ENCODE results near the gene HOXC6. TPM values are rescaled to one million over a fixed set of nuclear protein-coding genes. Genes with fewer than 3 reads are reported as not detected.
A peak's percentile ranks its signal among the peaks of the same experiment; 100 is the strongest.

Gene HOXC6
- total and polyA plus RNA-seq, 9 of the 15 experiments (the other 6 are each of a cell fraction or from before 2014, with no cell fraction given): 0.06 to 4.0 (median 1.4) TPM

GRCh38 chr12:54005531-54005852 lies 22.7 kb upstream of the HOXC6 start:
- H3K27me3 ChIP-seq (ENCODE audit: control insufficient read depth in 2 of 2, insufficient read depth in 2 of 2, low read length in 2 of 2): no peaks in the 10 kb centered on the region
- POLR2A ChIA-PET: interaction anchor here (0.7 to 1.9 kb wide), 5 partner anchors 18 to 421 kb away, joined by 3 to 8 read pairs (median 4); no protein-coding TSS in a partner anchor
- H3K9ac ChIP-seq (ENCODE audit: insufficient read depth in 1 of 2, low read depth in 2 of 2, low read length in 2 of 2): no peak overlapping the region

More at GRCh38 chr12:54005531-54005852, 22.7 kb upstream of the HOXC6 start:
- intact Hi-C loops (cut with micrococcal nuclease) (loop anchor here (2.0 kb wide), 1 partner anchor 21 kb away; the partner anchor contains the start of gene HOXC10), in situ Hi-C loops (cut with MboI) (no loop called here)
- Histone ChIP-seq H3K27ac (ENCODE audit: extremely low read depth, low read depth, low read length) (no peak overlapping the region), H3K9me1 (ENCODE audit: control insufficient read depth, insufficient read depth, low read length) (no peaks in the 10 kb centered on the region), H4K20me1 (replicated peaks; ENCODE audit: control insufficient read depth, insufficient read depth, low read length) (no peaks in the 10 kb centered on the region; the same call in 1 of the 2 replicates), H3K4me2 (ENCODE audit: insufficient read depth, low read length) (no peak overlapping the region), H3K36me3 (ENCODE audit: control insufficient read depth, insufficient read depth, low read length) (no peaks in the 10 kb centered on the region), H3K9me3 (replicated peaks; ENCODE audit: control insufficient read depth, insufficient read depth, low read depth, low read length) (no peaks in the 10 kb centered on the region), H3K4me1 (replicated peaks in 1 of 2; ENCODE audit: control insufficient read depth in 2 of 2, insufficient read depth in 2 of 2, low read length in 2 of 2) (peaks cover 24 to 47% of the 10 kb centered on the region in 2 experiments), H3K4me3 (no peak overlapping the region), H3K79me2 (ENCODE audit: control insufficient read depth, insufficient read depth, low read length) (peaks cover 8% of the 10 kb centered on the region), H2AFZ (ENCODE audit: low read depth, low read length) (no peak overlapping the region)
- no peak for ATAC-seq
- BruUV-seq (replicated peaks): no TSS peak
- WGBS (ENCODE audit: insufficient coverage, low coverage, missing lambda C conversion rate): 56% methylated on average over 26 of the region's 26 CpGs
- TF ChIP-seq FOXA3 (CRISPR knock-in tag; conservative IDR thresholded peaks at IDR 0.05 in 1 of 2, IDR thresholded peaks at IDR 0.05 in 1 of 2) (no peak), HSF4 (CRISPR knock-in tag; IDR thresholded peaks at IDR 0.05; ENCODE audit: borderline replicate concordance) (no peak), NRF1 (conservative IDR thresholded peaks at IDR 0.05 in 1 of 2, IDR thresholded peaks at IDR 0.05 in 1 of 2) (peak; percentile 11 to 14; a peak in 1 of 4 replicates), SMC3 (conservative IDR thresholded peaks at IDR 0.05; ENCODE audit: insufficient read depth, low read depth, low read length) (no peak), CCNT2 (IDR thresholded peaks at IDR 0.05; ENCODE audit: borderline replicate concordance, extremely low read depth, insufficient read length, low read depth, low read length) (no peak), NFXL1 (CRISPR knock-in tag; IDR thresholded peaks at IDR 0.05) (no peak)
- TF ChIP-seq, protein P1, sequence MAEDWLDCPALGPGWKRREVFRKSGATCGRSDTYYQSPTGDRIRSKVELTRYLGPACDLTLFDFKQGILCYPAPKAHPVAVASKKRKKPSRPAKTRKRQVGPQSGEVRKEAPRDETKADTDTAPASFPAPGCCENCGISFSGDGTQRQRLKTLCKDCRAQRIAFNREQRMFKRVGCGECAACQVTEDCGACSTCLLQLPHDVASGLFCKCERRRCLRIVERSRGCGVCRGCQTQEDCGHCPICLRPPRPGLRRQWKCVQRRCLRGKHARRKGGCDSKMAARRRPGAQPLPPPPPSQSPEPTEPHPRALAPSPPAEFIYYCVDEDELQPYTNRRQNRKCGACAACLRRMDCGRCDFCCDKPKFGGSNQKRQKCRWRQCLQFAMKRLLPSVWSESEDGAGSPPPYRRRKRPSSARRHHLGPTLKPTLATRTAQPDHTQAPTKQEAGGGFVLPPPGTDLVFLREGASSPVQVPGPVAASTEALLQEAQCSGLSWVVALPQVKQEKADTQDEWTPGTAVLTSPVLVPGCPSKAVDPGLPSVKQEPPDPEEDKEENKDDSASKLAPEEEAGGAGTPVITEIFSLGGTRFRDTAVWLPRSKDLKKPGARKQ (CRISPR knock-in tag; IDR thresholded peaks at IDR 0.05): peak; percentile 55; the same call in 1 of the 2 replicates
- CTCF ChIA-PET (ENCODE audit: low intra/inter-chr PET ratio): interaction anchor here (0.6 to 3.0 kb wide), 14 partner anchors 12 to 211 kb away, joined by 3 to 42 read pairs (median 7); partner anchors contain the start of genes HOXC10 and HOXC5
- DNase-seq (ENCODE audit: extremely low read depth in 1 of 4, low spot score in 3 of 4): no peak
- FAIRE-seq: no peak
